Measurements from ENCODE around the gene TMEM108.

TMEM108 gene

GRCh38 chr3:133246119-133246518 lies 207.9 kb downstream of the TMEM108 start:
- DNase-seq = no peak

DNA sequence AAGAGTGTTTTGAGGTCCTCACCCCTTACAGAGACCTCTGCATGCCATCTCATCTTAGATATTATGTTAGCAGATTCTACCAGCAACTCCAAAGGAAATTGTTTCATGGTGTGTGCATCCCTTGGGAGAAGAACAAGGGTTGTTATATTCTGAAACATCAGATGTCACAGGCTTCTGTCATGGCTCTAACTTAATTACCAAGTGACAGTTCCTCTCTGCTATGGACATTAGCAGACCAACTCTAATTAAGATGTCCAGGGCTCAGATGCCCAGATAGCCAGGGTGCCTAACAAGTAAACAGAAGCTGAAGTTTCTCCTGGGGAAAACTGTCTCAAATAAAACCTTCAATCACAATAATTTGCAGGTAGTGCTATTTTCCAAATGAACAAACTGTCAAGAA lies 208.6 kb downstream of the TMEM108 start:
- no peak for DNase-seq

- no peak for DNase-seq
Observed at GRCh38 chr3:133248389-133248788, 210.2 kb downstream of the TMEM108 start.

DNA sequence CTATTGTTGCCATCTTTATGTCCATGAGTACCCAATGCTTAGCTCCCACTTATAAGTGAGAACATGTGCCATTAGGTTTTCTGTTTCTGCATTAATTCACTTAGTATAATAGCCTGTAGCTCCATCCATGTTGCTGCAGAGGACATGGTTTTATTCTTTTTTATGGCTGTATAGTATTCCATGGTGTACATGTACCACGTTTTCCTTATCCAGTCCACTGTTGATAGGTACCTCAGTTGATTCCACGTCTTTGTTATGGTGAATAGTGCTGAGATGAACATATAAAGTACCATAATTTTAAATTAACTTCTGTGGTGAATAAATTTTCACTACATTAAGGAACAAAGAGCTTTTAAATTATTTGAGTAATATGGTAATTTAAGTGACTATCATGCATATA lies 211.3 kb downstream of the TMEM108 start:
- no peak for DNase-seq

DNA sequence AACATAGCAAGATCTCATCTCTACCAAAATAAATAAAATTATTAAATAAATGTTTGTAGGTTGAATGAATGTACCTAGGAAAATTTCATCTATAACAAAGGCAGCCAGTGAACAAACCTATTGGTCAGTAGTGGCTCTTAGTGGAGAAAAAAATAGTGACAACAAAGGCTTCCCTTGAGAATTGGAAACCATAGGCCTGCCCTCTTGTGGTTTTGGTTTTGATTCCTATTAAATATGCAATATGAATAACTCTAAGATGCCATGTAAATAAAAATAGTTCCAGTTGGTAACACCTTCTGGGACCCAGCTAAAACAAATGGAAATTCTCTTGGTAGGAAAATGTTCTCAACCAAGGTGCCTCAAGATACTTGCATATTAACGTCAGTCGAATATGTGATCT lies 216.0 kb downstream of the TMEM108 start:
- DNase-seq = no peak

GRCh38 chr3:133254716-133255115 lies 216.5 kb downstream of the TMEM108 start:
- no peak for DNase-seq

DNA sequence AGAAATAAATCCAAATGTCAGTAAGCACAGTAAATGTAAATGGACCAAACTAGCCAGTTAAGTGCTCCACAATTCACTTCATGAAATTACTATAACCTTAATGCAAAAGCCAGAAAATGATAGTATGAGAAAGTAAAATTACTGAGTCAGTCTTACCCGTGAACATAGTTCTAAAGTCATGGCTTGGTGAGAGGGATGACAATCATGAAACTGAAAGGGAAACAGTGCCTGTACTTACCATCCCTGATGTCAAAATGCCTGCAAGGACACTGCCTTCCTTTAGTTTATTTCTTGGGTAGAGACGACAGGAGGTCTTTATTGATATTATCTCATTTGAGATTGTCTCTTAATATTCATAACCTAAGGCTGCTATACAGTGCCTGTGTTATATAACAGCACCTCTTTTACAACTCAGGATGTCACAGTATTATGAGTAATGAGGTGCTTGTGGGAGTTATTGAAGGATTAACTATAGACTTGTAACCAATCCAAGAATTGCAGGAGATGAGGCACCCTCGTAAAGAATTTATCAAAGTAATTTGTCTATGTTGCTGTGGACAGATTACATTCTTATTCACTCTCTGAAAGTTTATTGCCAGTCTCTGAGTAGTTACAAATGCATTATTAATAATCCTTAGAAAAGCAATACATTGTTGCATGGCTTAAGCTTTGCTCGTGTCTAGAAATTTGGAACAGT lies 218.7 kb downstream of the TMEM108 start:
- DNase-seq = no peak

- DNase-seq = no peak
Observed at GRCh38 chr3:133258358-133258757, 220.2 kb downstream of the TMEM108 start.

- DNase-seq = no peak
Observed at GRCh38 chr3:133259767-133260166, 221.6 kb downstream of the TMEM108 start.

GRCh38 chr3:133262333-133262732 lies 224.1 kb downstream of the TMEM108 start:
- DNase-seq = no peak

DNA sequence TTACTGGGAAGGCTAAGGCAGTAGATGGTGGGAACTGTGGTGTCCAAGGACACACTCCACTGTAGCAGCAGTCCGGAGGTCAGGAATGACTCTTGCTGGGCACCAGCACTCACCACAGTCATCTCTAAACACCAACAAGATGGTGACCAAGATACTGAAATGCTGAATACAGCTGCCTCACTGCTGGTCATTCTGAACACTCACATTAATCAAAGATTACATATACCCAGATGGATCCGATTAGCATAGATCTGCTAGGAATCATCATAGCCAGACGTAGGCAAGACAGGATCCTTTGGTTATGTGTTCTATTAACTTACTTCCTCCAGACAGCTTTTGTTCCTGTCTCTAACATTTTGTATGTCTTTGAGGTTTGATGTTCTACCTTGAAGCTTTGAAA lies 226.7 kb downstream of the TMEM108 start:
- no peak for DNase-seq

GRCh38 chr3:133268726-133269134 lies 230.5 kb downstream of the TMEM108 start:
- DNase-seq = no peak

DNA sequence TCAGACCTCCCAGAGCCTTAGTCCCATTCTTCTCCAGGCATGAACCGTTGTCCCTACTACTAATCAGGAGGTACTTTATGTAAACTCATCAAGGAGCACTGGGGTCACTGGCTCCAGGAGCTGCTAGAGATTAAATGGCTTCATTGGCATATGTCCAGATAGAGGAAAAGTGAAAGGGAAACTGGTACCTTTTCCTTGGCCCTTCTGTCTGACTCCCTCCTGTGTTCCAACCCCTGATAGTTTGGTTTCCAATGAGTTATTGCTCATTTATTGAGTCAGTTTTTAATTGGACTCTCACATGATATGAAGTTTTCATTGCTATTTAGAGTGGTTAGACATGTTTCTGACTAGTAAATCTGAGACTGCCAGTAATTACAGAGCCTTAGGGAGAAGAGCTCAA lies 231.2 kb downstream of the TMEM108 start:
- no peak for DNase-seq

GRCh38 chr3:133270631-133271030 lies 232.4 kb downstream of the TMEM108 start:
- no peak for DNase-seq

- DNase-seq = no peak
Observed at GRCh38 chr3:133271042-133271441, 232.9 kb downstream of the TMEM108 start.

DNA sequence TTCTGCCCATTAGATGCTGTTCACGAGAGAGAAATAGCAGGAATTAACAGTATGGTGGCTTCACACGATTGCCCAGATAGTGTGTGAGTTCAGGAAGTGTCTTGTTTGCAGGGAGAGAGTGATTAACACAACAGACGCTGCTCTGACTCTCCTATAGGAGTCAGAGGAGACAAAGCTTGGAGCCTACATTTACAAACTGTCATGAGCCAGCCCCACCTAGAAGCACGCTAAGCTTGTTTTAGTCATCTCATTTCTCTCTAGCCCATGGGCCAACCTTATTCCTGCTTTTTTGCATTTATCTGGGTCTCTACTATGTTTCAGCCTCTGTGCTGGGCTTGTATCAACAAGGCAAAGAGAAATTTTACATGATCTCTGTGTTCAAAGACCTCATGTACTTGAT lies 233.3 kb downstream of the TMEM108 start:
- DNase-seq = no peak

DNA sequence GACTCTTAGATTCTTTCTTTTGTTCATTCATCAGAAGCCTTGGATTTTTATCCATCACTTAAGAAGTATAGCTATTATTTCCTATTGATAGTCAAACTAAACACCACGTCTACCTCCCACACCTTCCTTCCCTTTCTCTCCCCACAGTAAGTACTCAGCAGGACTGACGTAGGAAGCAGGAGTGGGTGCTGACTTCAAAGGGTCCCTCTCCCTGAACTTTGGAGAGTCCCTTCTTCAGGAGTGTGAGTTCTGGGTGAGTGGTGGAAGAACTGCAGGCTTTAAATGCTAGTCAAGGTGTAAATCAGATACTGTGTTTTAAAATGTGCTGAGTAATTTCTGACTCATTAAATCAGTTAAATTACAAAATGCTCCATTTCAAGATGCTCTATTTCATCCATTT lies 235.2 kb downstream of the TMEM108 start:
- no peak for DNase-seq

DNA sequence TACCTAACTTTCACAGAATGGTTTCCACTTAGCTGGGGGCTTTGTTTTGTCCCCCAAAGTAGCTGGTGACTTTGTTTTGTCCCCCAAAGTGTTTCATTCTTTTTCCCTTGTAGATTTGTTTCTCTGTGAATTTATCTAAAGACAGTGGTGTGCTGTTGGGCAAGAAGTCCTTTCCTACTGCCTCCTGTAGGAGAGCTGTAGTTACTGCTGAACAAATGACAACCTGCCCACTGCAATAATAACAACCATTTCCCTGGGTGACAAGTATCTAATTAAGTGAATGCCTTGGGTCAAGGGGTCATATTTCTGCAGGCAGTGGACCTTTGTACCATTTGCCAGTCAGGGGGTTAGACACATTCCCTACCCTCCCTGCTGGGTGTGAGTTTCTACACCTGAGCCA lies 236.3 kb downstream of the TMEM108 start:
- no peak for DNase-seq

DNA sequence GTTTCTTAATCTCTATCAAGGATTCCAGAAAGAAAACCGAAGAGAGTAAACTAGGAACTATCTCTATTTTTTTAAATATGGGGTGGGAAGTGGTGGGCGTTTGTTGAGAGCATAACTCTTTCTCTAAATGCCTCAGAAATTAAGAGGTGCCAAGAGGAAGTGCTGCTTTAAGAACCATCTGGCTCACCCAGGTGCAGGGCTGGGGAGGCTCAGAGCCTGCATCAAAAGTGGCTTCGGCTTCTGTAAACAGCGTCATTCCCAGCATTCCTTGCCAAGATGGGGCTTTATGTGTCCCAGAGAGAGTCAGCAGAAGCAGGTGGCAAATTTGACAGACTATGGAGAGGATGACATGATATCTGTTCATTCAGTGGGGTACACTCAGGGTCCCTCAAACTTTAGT lies 238.4 kb downstream of the TMEM108 start:
- DNase-seq = no peak

- DNase-seq = no peak
Observed at GRCh38 chr3:133277813-133278212, 239.6 kb downstream of the TMEM108 start.

GRCh38 chr3:133278260-133279043 lies 240.3 kb downstream of the TMEM108 start:
- DNase-seq = no peak

- DNase-seq = no peak
Observed at GRCh38 chr3:133280586-133280985, 242.4 kb downstream of the TMEM108 start.

- DNase-seq = no peak
Observed at GRCh38 chr3:133282236-133282635, 244.0 kb downstream of the TMEM108 start.

DNA sequence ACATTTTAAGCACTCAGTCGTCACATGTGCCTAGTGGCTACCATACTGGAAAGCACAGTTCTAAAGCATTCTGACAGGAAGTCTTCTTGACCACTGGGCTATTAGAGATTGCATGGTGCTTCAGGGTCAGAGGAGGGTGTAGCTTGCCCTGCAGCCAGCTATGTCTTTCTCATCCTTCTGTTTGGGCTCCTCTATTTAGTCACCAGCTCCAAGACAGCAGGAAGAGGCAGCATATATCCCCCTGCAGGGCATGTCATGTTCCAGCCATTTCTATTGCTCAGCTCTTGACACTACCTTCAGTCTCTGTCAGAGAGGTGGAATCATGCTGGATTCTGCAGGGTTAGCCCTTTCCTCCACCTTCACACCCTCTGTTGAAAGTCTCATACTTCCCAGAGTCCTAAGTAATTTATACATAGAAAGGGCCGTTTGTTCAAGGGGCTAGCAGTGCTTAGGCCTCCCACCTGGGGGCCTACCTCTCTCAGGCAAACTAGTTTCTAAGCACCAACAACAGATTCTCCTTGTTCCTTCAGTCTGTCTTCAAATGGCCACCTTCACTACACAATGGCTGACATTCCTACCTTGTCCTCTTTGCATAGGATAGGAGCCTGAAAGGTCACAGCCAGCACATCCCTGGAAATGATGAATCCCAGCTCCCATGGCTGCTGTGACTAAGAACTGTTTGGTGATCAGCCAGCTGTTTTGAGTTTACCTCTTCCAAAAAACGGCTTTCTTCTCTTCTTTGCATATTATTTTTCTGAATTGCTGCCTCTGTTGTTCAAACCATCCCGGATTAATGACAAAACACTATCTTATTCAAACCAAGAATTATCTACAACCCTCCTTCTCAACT lies 246.0 kb downstream of the TMEM108 start:
- DNase-seq = no peak

Measured in 8988T (cell line).